Neural cell (in vitro differentiated cells): ENCODE data around the gene PPP3CA. TPM values are rescaled to one million over a fixed set of nuclear protein-coding genes. Genes with fewer than 3 reads are reported as not detected.

Experiments
- H2AFZ ChIP-seq: fragments of 200-600, 300-800 bp; sonication (generic), shearing (Covaris generic); 2 replicates; pipeline ENCODE4 v1.6.0; 2014; ENCODE audit warnings: low read depth, mild to moderate bottlenecking, antibody characterized with exemption, low read length, moderate library complexity
- H3F3A ChIP-seq: fragments of 200-600 bp; shearing (Covaris generic); 2 replicates; pipeline ENCODE4 v1.6.1; 2016; ENCODE audit warnings: mild to moderate bottlenecking, moderate library complexity, mixed read lengths, antibody characterized with exemption, low read length; ENCODE audit not compliant: insufficient read depth, poor library complexity, severe bottlenecking
- H3K27ac ChIP-seq: fragments of 200-600, 300-800 bp; sonication (generic), shearing (Covaris generic); 2 replicates; pipeline ENCODE4 v1.5.1; 2014; ENCODE audit warnings: mild to moderate bottlenecking, low read length, moderate library complexity
- H3K27me3 ChIP-seq: fragments of 300-800, 200-600 bp; sonication (generic), shearing (Covaris generic); 2 replicates; pipeline ENCODE4 v1.6.0; 2014; ENCODE audit warnings: mild to moderate bottlenecking, low read depth, low read length, moderate library complexity; ENCODE audit not compliant: insufficient read depth
- H3K36me3 ChIP-seq: fragments of 300-800, 200-600 bp; sonication (generic), shearing (Covaris generic); 2 replicates; pipeline ENCODE4 v1.5.1; 2014; ENCODE audit warnings: mild to moderate bottlenecking, antibody characterized with exemption, low read length, moderate library complexity; ENCODE audit not compliant: insufficient read depth
- H3K4me2 ChIP-seq: fragments of 300-800, 200-600 bp; sonication (generic), shearing (Covaris generic); 2 replicates; pipeline ENCODE4 v1.6.0; 2014; ENCODE audit warnings: mild to moderate bottlenecking, low read length
- H3K4me3 ChIP-seq: fragments of 300-800, 200-600 bp; sonication (generic), shearing (Covaris generic); 2 replicates; pipeline ENCODE4 v1.5.1; 2014; ENCODE audit warnings: mild to moderate bottlenecking, low read length, moderate library complexity
- H3K79me2 ChIP-seq: fragments of 200-600 bp; shearing (Covaris generic); replicated peaks from 2 replicates; pipeline ENCODE4 v1.6.0; 2014; ENCODE audit warnings: mild to moderate bottlenecking, low read length, moderate library complexity; ENCODE audit not compliant: insufficient read depth
- H3K9ac ChIP-seq: fragments of 300-800, 200-600 bp; sonication (generic), shearing (Covaris generic); 2 replicates; pipeline ENCODE4 v1.6.1; 2016; ENCODE audit warnings: mild to moderate bottlenecking, low read length, mixed read lengths
- H3K9me2 ChIP-seq: fragments of 200-600 bp; shearing (Covaris generic); 2 replicates; pipeline ENCODE4 v1.6.1; 2016; ENCODE audit warnings: mild to moderate bottlenecking, low read length, mixed read lengths; ENCODE audit not compliant: insufficient read depth
- H3K9me3 ChIP-seq: fragments of 200-600, 300-800 bp; sonication (generic), shearing (Covaris generic); 2 replicates; pipeline ENCODE4 v1.6.1; 2016; ENCODE audit warnings: mild to moderate bottlenecking, mixed run types, low read length, moderate library complexity, mixed read lengths
- H4K20me1 ChIP-seq: fragments of 200-600 bp; shearing (Covaris generic); 2 replicates; pipeline ENCODE4 v1.6.1; 2016; ENCODE audit warnings: mild to moderate bottlenecking, mixed run types; ENCODE audit not compliant: insufficient read depth
- EP300 ChIP-seq: fragments of 450-650 bp; conservative IDR thresholded peaks from 2 replicates; pipeline ENCODE4 v1.6.1; 2014; ENCODE audit warnings: antibody characterized with exemption, mild to moderate bottlenecking, moderate library complexity; ENCODE audit not compliant: poor library complexity, severe bottlenecking
- EZH2 ChIP-seq: fragments of 200-600, 300-800 bp; shearing (Covaris generic), sonication (generic); IDR thresholded peaks from 2 replicates; pipeline ENCODE4 v1.6.1; 2014; ENCODE audit warnings: antibody characterized with exemption, low read length, borderline replicate concordance, mild to moderate bottlenecking; ENCODE audit not compliant: insufficient read depth, poor library complexity, severe bottlenecking
- MXI1 ChIP-seq: fragments of 450-650 bp; conservative IDR thresholded peaks from 2 replicates; pipeline ENCODE4 v1.6.1; 2014; ENCODE audit warnings: antibody characterized with exemption, mild to moderate bottlenecking; ENCODE audit not compliant: poor library complexity, severe bottlenecking
- POLR2AphosphoS5 ChIP-seq: IDR thresholded peaks from 2 replicates; pipeline ENCODE4 v1.6.1; 2012
- RAD21 ChIP-seq: fragments of 450-650 bp; conservative IDR thresholded peaks from 2 replicates; pipeline ENCODE4 v1.6.1; 2014; ENCODE audit warnings: antibody characterized with exemption, mild to moderate bottlenecking, moderate library complexity
- SMC3 ChIP-seq: fragments of 450-650 bp; conservative IDR thresholded peaks from 2 replicates; pipeline ENCODE4 v1.6.1; 2014; ENCODE audit warnings: antibody characterized with exemption, mild to moderate bottlenecking, moderate library complexity; ENCODE audit not compliant: poor library complexity
- TAF1 ChIP-seq: IDR thresholded peaks from 2 replicates; pipeline ENCODE4 v1.6.1; 2012; ENCODE audit warnings: low read depth
- polyA plus RNA-seq: library from polyadenylated mRNA; depleted of rRNA; stranded (reverse); fragments of >200 nt; gene quantifications from 2 replicates; pipeline ENCODE4 v1.2.3, GENCODE V29; 2014
- TF ChIP-seq, protein P1 (sequence below): fragments of 450-650 bp; IDR thresholded peaks from 2 replicates; pipeline ENCODE4 v1.5.1; 2014; ENCODE audit warnings: antibody characterized with exemption, mild to moderate bottlenecking, moderate library complexity; ENCODE audit not compliant: poor library complexity, severe bottlenecking
- TF ChIP-seq, protein P2 (sequence below): IDR thresholded peaks from 2 replicates; pipeline ENCODE4 v1.6.1; 2012; ENCODE audit warnings: borderline replicate concordance

Gene PPP3CA
- polyA plus RNA-seq, 1 donor from 2014 or later = 78.2 TPM

- Histone ChIP-seq H3K9me3 (no peaks in the 10 kb centered on the region), H3K9ac (no peak overlapping the region), H3K79me2 (no peaks in the 10 kb centered on the region), H3K27me3 (no peaks in the 10 kb centered on the region), H2AFZ (no peak overlapping the region), H3K27ac (no peak overlapping the region), H3F3A (no peaks in the 10 kb centered on the region), H3K36me3 (no peaks in the 10 kb centered on the region), H3K4me2 (no peak overlapping the region), H3K4me3 (no peak overlapping the region), H4K20me1 (no peaks in the 10 kb centered on the region), H3K9me2 (no peaks in the 10 kb centered on the region)
- TF ChIP-seq SMC3 (no peak), EZH2 (no peak), EP300 (no peak), POLR2AphosphoS5 (no peak), MXI1 (no peak), RAD21 (no peak), TAF1 (no peak)
- TF ChIP-seq, protein P1, sequence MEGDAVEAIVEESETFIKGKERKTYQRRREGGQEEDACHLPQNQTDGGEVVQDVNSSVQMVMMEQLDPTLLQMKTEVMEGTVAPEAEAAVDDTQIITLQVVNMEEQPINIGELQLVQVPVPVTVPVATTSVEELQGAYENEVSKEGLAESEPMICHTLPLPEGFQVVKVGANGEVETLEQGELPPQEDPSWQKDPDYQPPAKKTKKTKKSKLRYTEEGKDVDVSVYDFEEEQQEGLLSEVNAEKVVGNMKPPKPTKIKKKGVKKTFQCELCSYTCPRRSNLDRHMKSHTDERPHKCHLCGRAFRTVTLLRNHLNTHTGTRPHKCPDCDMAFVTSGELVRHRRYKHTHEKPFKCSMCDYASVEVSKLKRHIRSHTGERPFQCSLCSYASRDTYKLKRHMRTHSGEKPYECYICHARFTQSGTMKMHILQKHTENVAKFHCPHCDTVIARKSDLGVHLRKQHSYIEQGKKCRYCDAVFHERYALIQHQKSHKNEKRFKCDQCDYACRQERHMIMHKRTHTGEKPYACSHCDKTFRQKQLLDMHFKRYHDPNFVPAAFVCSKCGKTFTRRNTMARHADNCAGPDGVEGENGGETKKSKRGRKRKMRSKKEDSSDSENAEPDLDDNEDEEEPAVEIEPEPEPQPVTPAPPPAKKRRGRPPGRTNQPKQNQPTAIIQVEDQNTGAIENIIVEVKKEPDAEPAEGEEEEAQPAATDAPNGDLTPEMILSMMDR = no peak
- TF ChIP-seq, protein P2, sequence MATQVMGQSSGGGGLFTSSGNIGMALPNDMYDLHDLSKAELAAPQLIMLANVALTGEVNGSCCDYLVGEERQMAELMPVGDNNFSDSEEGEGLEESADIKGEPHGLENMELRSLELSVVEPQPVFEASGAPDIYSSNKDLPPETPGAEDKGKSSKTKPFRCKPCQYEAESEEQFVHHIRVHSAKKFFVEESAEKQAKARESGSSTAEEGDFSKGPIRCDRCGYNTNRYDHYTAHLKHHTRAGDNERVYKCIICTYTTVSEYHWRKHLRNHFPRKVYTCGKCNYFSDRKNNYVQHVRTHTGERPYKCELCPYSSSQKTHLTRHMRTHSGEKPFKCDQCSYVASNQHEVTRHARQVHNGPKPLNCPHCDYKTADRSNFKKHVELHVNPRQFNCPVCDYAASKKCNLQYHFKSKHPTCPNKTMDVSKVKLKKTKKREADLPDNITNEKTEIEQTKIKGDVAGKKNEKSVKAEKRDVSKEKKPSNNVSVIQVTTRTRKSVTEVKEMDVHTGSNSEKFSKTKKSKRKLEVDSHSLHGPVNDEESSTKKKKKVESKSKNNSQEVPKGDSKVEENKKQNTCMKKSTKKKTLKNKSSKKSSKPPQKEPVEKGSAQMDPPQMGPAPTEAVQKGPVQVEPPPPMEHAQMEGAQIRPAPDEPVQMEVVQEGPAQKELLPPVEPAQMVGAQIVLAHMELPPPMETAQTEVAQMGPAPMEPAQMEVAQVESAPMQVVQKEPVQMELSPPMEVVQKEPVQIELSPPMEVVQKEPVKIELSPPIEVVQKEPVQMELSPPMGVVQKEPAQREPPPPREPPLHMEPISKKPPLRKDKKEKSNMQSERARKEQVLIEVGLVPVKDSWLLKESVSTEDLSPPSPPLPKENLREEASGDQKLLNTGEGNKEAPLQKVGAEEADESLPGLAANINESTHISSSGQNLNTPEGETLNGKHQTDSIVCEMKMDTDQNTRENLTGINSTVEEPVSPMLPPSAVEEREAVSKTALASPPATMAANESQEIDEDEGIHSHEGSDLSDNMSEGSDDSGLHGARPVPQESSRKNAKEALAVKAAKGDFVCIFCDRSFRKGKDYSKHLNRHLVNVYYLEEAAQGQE = no peak
Measured at GRCh38 chr4:101152521-101152920, 194.8 kb downstream of the PPP3CA start.

GRCh38 chr4:101148551-101148950, 198.8 kb downstream of the PPP3CA start:
- Histone ChIP-seq H3K9me3 (no peaks in the 10 kb centered on the region), H3K27ac (no peak overlapping the region), H4K20me1 (no peaks in the 10 kb centered on the region), H2AFZ (no peak overlapping the region), H3K79me2 (no peaks in the 10 kb centered on the region), H3K4me3 (no peak overlapping the region), H3K9me2 (no peaks in the 10 kb centered on the region), H3K36me3 (no peaks in the 10 kb centered on the region), H3F3A (no peaks in the 10 kb centered on the region), H3K9ac (no peak overlapping the region), H3K4me2 (no peak overlapping the region), H3K27me3 (no peaks in the 10 kb centered on the region)
- TF ChIP-seq, protein P2 = no peak
- no peak for TF ChIP-seq RAD21
- TF ChIP-seq TAF1 = no peak
- no peak for TF ChIP-seq POLR2AphosphoS5
- no peak for TF ChIP-seq SMC3
- TF ChIP-seq, protein P1 = no peak
- no peak for TF ChIP-seq MXI1
- TF ChIP-seq EZH2 = no peak
- no peak for TF ChIP-seq EP300
